ENCODE results near the gene DHH.
"Not testable (repeated sequence)": the region's sequence is repeated elsewhere in the genome, so short reads cannot be mapped to it uniquely, and the experiment has no call there.

The DHH gene

DNA sequence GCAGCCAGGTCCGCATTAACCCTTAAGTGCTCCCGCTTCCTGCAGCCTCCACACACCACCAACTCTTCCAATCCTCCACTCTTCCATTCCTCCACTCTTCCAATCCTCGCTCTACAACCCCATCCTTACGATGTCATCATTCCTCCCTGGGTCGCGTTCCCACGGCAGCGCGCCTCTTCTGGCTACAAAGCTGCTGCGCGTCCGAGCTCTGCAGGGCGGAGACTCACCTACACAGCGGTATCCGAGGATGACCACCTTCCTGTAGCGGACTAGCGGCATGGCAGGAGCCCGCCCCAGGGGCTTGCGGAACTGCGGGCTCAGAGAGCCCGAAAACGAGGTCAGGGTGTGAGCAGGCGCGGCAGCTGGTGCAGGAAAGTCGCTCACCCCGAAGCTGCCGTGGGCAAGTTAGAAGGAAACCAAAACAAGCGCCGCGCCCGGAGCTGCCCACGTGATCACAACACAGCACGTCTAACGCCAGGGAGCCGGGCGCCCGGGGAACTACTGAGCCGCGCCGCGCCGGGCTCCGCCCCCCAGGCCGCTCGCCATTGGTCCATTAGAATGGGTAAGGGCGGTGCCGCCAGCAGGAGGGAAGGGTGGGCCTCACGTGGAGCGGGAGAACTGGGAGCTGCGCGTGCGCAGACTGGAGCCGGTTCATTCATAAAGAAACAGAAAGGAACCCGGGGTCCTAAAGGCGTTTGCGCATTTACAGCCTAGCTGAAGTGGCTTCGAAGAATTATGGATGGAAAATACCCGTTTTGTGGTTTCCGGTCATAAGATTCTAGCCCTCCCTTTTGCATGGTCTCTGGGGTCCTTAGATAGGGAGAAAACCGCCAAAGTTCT, 24.9 kb downstream of the DHH start, which contains the start of gene RHEBL1:
TSS of gene RHEBL1 (minus strand) at position 473 of the 840 bp plus-strand sequence. CDS start at position 279, 194 bp downstream.
- no peak for TF ChIP-seq MYC (IDR thresholded peaks at IDR 0.05; ENCODE audit: low read depth, low read length)
- TF ChIP-seq, protein P1, sequence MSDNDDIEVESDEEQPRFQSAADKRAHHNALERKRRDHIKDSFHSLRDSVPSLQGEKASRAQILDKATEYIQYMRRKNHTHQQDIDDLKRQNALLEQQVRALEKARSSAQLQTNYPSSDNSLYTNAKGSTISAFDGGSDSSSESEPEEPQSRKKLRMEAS (IDR thresholded peaks at IDR 0.05; ENCODE audit: low read depth, low read length) = peak; percentile 96
- TF ChIP-seq, protein P2, sequence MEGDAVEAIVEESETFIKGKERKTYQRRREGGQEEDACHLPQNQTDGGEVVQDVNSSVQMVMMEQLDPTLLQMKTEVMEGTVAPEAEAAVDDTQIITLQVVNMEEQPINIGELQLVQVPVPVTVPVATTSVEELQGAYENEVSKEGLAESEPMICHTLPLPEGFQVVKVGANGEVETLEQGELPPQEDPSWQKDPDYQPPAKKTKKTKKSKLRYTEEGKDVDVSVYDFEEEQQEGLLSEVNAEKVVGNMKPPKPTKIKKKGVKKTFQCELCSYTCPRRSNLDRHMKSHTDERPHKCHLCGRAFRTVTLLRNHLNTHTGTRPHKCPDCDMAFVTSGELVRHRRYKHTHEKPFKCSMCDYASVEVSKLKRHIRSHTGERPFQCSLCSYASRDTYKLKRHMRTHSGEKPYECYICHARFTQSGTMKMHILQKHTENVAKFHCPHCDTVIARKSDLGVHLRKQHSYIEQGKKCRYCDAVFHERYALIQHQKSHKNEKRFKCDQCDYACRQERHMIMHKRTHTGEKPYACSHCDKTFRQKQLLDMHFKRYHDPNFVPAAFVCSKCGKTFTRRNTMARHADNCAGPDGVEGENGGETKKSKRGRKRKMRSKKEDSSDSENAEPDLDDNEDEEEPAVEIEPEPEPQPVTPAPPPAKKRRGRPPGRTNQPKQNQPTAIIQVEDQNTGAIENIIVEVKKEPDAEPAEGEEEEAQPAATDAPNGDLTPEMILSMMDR (IDR thresholded peaks at IDR 0.05; ENCODE audit: low read depth, low read length) = peak; percentile 32
- peak; percentile 45 for TF ChIP-seq POLR2A (IDR thresholded peaks at IDR 0.05; ENCODE audit: extremely low read depth, insufficient read length)
- H3K4me3 ChIP-seq (ENCODE audit: low read depth, low read length) = peak within 1 kb of the TSS; percentile 83
- peak; percentile 99 for DNase-seq (ENCODE audit: low read depth)

DNA sequence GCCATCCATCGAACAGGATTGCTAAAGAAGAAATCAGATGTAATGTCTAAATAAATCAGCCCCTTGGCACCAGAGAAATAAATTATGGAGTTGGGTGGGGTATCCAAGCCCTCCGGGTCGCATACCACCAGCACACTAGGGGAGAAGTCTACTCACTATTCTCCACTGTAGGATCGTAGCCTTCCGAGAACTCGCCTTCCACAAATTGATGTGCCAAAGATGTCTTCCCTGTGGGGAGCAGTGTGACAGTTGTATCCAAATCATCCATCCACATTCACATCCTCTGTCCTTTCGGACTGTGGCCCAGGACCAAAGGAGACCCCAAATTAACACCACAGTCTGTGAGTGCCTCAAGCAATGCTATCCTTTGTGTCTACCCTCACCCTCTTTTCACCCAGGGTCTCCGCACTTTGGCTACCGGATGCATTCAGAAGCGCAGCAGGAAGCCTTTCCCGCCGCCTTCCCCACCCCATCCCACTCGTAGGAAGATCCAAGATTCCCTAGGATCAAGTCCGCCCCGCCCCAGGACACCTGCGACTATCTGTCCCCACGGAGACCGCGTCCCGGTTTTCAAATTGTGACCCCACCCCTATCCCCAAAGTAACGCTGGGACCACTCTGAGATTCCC, 25.6 kb downstream of the DHH start:
- TF ChIP-seq, protein P2 (IDR thresholded peaks at IDR 0.05; ENCODE audit: low read depth, low read length) = no peak
- TF ChIP-seq POLR2A (IDR thresholded peaks at IDR 0.05; ENCODE audit: extremely low read depth, insufficient read length) = no peak
- TF ChIP-seq MYC (IDR thresholded peaks at IDR 0.05; ENCODE audit: low read depth, low read length) = no peak
- TF ChIP-seq, protein P1 (IDR thresholded peaks at IDR 0.05; ENCODE audit: low read depth, low read length) = no peak
- DNase-seq (ENCODE audit: low read depth) = no peak
- H3K4me3 ChIP-seq (ENCODE audit: low read depth, low read length) = peak overlapping the region; percentile 83

DNA sequence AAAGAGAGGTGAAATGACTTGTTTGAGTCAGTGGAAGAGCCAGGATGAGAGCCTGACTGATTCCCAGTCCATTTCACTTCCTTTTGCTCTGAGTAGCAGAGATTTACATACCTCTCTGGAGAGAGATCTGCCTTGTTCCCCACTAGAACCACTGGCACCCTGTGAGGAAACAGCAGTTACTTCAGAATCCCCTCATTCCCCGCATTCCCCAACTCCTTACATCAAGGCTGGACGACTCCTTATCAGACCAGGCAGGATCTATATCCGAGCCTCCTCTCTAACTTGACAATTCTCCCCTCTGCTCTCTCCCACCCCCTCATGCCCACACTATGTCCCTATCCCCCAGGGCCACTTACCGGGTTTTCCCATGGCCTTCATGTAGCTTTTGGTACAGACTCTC, 28.5 kb downstream of the DHH start:
- no peak for DNase-seq (ENCODE audit: low read depth)
- no peak overlapping the region for H3K4me3 ChIP-seq (ENCODE audit: low read depth, low read length)
- no peak for TF ChIP-seq POLR2A (IDR thresholded peaks at IDR 0.05; ENCODE audit: extremely low read depth, insufficient read length)
- TF ChIP-seq, protein P2 (IDR thresholded peaks at IDR 0.05; ENCODE audit: low read depth, low read length) = no peak

DNA sequence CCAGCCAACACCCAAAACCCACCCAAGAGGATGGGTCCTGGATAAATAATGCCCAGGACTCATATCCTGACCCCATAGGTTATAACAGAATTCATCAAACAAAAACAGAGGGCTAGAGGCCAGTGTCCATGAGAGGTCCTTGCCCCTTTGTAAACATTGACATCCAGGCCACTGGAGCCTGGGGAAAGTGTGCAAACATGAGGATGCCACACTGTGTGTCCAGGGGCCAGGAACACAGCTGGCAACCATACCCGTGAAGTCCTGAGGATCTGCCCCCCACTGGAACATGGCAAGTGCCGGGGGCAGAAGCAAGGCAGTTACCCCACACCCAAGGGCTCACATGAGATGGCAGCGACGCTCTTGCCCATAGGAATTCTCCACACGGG, 29.8 kb downstream of the DHH start:
- H3K4me3 ChIP-seq (ENCODE audit: low read depth, low read length) = no peak overlapping the region
- TF ChIP-seq MYC (IDR thresholded peaks at IDR 0.05; ENCODE audit: low read depth, low read length) (no peak), POLR2A (IDR thresholded peaks at IDR 0.05; ENCODE audit: extremely low read depth, insufficient read length) (no peak)
- TF ChIP-seq, protein P1 (IDR thresholded peaks at IDR 0.05; ENCODE audit: low read depth, low read length) = no peak
- TF ChIP-seq, protein P2 (IDR thresholded peaks at IDR 0.05; ENCODE audit: low read depth, low read length) = no peak
- DNase-seq (ENCODE audit: low read depth) = no peak

DNA sequence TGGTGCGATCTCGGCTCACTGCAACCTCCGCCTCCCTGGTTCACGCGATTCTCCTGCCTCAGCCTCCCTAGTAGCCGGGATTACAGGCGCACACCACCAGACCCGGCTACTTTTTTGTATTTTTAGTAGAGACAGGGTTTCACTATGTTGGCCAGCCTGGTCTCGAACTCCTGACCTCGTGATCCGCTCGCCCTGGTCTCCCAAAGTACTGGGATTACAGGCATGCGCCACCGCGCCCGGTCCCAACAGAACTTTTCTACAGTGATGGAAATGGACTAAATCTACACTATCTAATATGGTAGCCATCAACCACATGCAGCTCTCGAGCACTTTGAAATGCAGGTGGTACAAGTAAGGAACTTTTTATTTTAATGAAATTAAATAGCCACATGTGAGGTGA, 32.7 kb downstream of the DHH start:
- DNase-seq (ENCODE audit: low read depth) = not testable (repeated sequence)
- peak overlapping the region; percentile 81 for H3K4me3 ChIP-seq (ENCODE audit: low read depth, low read length)

DNA sequence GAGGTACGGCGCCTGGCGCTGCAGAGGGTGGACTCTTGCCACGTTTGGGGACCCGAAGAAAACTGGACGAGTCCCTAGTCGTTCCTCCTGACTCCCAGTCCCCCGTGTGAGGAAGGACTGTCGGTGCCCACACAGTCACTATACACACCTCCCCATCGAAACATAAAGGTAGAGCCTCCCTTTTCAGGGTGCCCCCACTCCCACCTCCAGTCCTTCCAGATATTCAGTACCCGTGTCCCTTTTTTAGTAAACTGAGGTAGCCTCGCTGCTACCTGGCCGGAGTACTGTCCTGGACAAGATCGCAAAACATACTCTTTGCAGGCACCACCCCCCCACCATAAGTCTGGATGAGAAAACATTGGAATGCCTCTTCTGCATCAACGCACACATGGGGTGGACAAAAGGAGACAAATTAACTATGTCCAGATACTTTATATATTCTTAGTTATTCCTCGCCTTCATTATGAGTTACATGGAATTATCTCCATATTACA, 33.4 kb downstream of the DHH start:
- TF ChIP-seq, protein P1 (IDR thresholded peaks at IDR 0.05; ENCODE audit: low read depth, low read length) = no peak
- TF ChIP-seq, protein P2 (IDR thresholded peaks at IDR 0.05; ENCODE audit: low read depth, low read length) = no peak
- TF ChIP-seq MYC (IDR thresholded peaks at IDR 0.05; ENCODE audit: low read depth, low read length) = no peak
- no peak for TF ChIP-seq POLR2A (IDR thresholded peaks at IDR 0.05; ENCODE audit: extremely low read depth, insufficient read length)
- peak overlapping the region; percentile 81 for H3K4me3 ChIP-seq (ENCODE audit: low read depth, low read length)
- DNase-seq (ENCODE audit: low read depth) = no peak

Measured in NB4 (cell line).